ENCODE measurements around the gene CASZ1. TPM values are rescaled to one million over a fixed set of nuclear protein-coding genes. Genes with fewer than 3 reads are reported as not detected.

CASZ1 gene
- total RNA-seq, 1 experiment from 2014 or later: 3.9 TPM

DNA sequence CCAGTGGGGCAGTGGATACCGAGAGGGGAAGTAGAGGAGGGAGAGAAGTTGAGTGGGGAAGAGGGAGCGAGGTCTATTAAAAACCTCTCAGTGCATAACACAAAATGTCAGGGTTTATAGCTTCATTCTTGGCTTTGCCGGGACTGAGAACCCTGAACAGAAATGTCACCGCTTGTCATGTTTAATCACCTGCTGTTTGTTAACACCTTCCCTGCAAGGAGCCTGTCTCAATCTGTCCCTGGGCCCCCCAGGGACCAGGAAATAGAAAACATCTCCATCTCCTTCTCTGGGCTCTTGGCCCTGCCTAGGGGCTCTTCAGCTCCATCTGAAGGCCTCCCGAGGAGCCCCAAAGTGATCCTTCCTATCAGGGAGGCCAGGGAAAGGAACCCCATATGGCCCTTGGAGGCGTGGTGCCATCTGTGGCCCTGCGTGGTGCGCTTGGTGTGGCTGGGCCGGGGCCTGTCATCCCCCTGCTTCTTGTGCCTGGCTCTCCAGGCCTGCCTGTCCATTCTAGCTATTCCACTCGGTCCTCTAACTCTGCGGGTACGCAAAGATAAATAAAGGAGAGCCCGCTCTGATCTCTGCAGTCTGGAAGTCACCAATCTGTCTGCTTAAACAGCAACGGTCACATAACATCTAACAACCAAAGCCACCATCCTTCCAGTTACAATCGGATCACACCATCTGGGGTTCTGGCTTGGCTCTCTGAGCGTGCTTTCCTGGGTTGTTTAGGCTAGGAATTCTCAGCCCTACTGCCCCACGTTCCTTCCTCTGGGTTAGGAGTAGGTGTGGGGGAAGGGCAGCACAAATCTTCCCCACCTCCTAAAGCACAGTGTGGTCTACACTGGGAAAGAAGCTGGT, 113.8 kb downstream of the CASZ1 start:
- no peaks in the 10 kb centered on the region for H3K36me3 Mint-ChIP-seq (ENCODE audit: insufficient read depth in 1 of 3, low read depth in 3 of 3)
- Histone ChIP-seq H4K5ac (ENCODE audit: insufficient read length, low read depth, low read length) (no peak overlapping the region), H3K4ac (ENCODE audit: low read depth, low read length) (no peak overlapping the region), H2BK120ac (ENCODE audit: low read depth, low read length, poor library complexity, severe bottlenecking) (no peak overlapping the region), H4K91ac (ENCODE audit: insufficient read length, low read depth, low read length) (no peak overlapping the region), H2AK5ac (ENCODE audit: insufficient read length, low read length) (no peak overlapping the region), H3K27ac (ENCODE audit: insufficient read length, low read depth, low read length) (no peak overlapping the region), H2BK5ac (ENCODE audit: insufficient read length, low read length) (no peak overlapping the region), H2BK15ac (ENCODE audit: low read depth, low read length) (no peak overlapping the region), H3K79me2 (ENCODE audit: insufficient read depth, low read length) (no peaks in the 10 kb centered on the region), H3T11ph (ENCODE audit: low read length) (no peak overlapping the region), H2BK20ac (ENCODE audit: low read depth, low read length, poor library complexity, severe bottlenecking) (no peak overlapping the region), H3K27me3 (ENCODE audit: insufficient read depth, low read length) (no peaks in the 10 kb centered on the region), H4K20me1 (ENCODE audit: control insufficient read depth, insufficient read depth, insufficient read length) (peaks cover 2% of the 10 kb centered on the region), H3K9ac (ENCODE audit: extremely low read depth, insufficient read length, low read length) (no peak overlapping the region), H3K4me2 (ENCODE audit: insufficient read depth, insufficient read length, low read length) (no peak overlapping the region), H3K14ac (ENCODE audit: insufficient read depth, low read length) (no peak overlapping the region), H3K23ac (ENCODE audit: insufficient read length, low read depth, low read length) (no peak overlapping the region), H3K9me3 (ENCODE audit: control insufficient read depth, low read depth, low read length) (no peaks in the 10 kb centered on the region), H3K79me1 (ENCODE audit: insufficient read depth, low read depth, low read length, poor library complexity, severe bottlenecking) (no peaks in the 10 kb centered on the region), H2BK12ac (ENCODE audit: insufficient read length, low read depth, low read length) (no peak overlapping the region), H3K56ac (ENCODE audit: insufficient read length, low read depth, low read length) (no peak overlapping the region), H3K18ac (ENCODE audit: insufficient read length, low read depth, low read length) (no peak overlapping the region), H3K4me1 (ENCODE audit: insufficient read depth, low read length) (peaks cover 4% of the 10 kb centered on the region; the same call in 1 of the 2 replicates), H2AFZ (ENCODE audit: low read length) (no peak overlapping the region), H4K8ac (replicated peaks; ENCODE audit: insufficient read length, low read depth, low read length) (no peak overlapping the region), H3K23me2 (ENCODE audit: insufficient read length, low read depth, low read length, poor library complexity, severe bottlenecking) (no peaks in the 10 kb centered on the region)
- H3K27me3 Mint-ChIP-seq (ENCODE audit: low read depth): peaks cover 2% of the 10 kb centered on the region; the same call in 1 of the 2 replicates
- H3K27ac Mint-ChIP-seq: peak overlapping the region in 2 of 3 experiments; percentile 22 to 86; a peak in 4 of 7 replicates
- WGBS (ENCODE audit: extremely low coverage, insufficient read length, low lambda C conversion rate): no CpG with 5 or more reads among the region's 17 CpGs
- no peak for DNase-seq
- peaks cover 59 to 70% of the 10 kb centered on the region in 2 experiments for H3K4me1 Mint-ChIP-seq
- no peak overlapping the region for H3K4me3 Mint-ChIP-seq
- TF ChIP-seq, protein P1, sequence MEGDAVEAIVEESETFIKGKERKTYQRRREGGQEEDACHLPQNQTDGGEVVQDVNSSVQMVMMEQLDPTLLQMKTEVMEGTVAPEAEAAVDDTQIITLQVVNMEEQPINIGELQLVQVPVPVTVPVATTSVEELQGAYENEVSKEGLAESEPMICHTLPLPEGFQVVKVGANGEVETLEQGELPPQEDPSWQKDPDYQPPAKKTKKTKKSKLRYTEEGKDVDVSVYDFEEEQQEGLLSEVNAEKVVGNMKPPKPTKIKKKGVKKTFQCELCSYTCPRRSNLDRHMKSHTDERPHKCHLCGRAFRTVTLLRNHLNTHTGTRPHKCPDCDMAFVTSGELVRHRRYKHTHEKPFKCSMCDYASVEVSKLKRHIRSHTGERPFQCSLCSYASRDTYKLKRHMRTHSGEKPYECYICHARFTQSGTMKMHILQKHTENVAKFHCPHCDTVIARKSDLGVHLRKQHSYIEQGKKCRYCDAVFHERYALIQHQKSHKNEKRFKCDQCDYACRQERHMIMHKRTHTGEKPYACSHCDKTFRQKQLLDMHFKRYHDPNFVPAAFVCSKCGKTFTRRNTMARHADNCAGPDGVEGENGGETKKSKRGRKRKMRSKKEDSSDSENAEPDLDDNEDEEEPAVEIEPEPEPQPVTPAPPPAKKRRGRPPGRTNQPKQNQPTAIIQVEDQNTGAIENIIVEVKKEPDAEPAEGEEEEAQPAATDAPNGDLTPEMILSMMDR (conservative IDR thresholded peaks at IDR 0.05): no peak
- H3K9me3 Mint-ChIP-seq: no peaks in the 10 kb centered on the region; a peak in 1 of 5 replicates

Data from H9 (cell line).